HepG2 (cell line): ENCODE results near the gene PSMC2. TPM values are rescaled to one million over a fixed set of nuclear protein-coding genes. Genes with fewer than 3 reads are reported as not detected.

Experiments
- DMAP1 ChIP-seq: IDR thresholded peaks from 2 replicates; pipeline ENCODE4 v1.6.1; 2016
- PRDM15 ChIP-seq: sonication (generic); formaldehyde crosslinking; IDR thresholded peaks from 2 replicates; pipeline ENCODE4 v1.4.0; 2020; ENCODE audit warnings: missing genetic modification reagents
- RARA ChIP-seq: IDR thresholded peaks from 2 replicates; pipeline ENCODE4 v1.6.1; 2016; ENCODE audit warnings: missing genetic modification reagents, missing compliant biosample characterization
- TARDBP ChIP-seq: sonication (generic); formaldehyde crosslinking; IDR thresholded peaks from 2 replicates; pipeline ENCODE4 v1.8.0; 2022; ENCODE audit warnings: mild to moderate bottlenecking, missing genetic modification reagents
- ZNF101 ChIP-seq: sonication (generic); formaldehyde crosslinking; IDR thresholded peaks from 2 replicates; pipeline ENCODE4 v1.4.0; 2020; ENCODE audit warnings: mild to moderate bottlenecking, low read depth, missing genetic modification reagents, borderline replicate concordance
- ZNF263 ChIP-seq: sonication (generic); formaldehyde crosslinking; IDR thresholded peaks from 2 replicates; pipeline ENCODE4 v1.4.0; 2020; ENCODE audit warnings: missing genetic modification reagents
- ZNF292 ChIP-seq: sonication (generic); formaldehyde crosslinking; IDR thresholded peaks from 2 replicates; pipeline ENCODE4 v1.8.1; 2022; ENCODE audit warnings: mild to moderate bottlenecking, low read depth, missing genetic modification reagents, borderline replicate concordance
- ZNF33B ChIP-seq: sonication (generic); formaldehyde crosslinking; IDR thresholded peaks from 2 replicates; pipeline ENCODE4 v1.5.1; 2020; ENCODE audit warnings: mild to moderate bottlenecking, missing genetic modification reagents
- ZNF530 ChIP-seq: sonication (generic); formaldehyde crosslinking; IDR thresholded peaks from 2 replicates; pipeline ENCODE4 v1.5.0; 2020; ENCODE audit warnings: low read depth, mild to moderate bottlenecking, missing genetic modification reagents
- ZNF598 ChIP-seq: sonication (generic); formaldehyde crosslinking; IDR thresholded peaks from 2 replicates; pipeline ENCODE4 v1.5.1; 2020; ENCODE audit warnings: mild to moderate bottlenecking, missing genetic modification reagents, borderline replicate concordance
- ZNF614 ChIP-seq: IDR thresholded peaks from 2 replicates; pipeline ENCODE4 v1.6.1; 2018; ENCODE audit warnings: missing biosample characterization, missing genetic modification reagents, inconsistent platforms, borderline replicate concordance
- ZNF652 ChIP-seq: IDR thresholded peaks from 2 replicates; pipeline ENCODE4 v1.6.1; 2016; ENCODE audit warnings: low read depth, borderline replicate concordance
- polyA plus RNA-seq, 8 experiments: library from polyadenylated mRNA; depleted of rRNA in 3 of 8; stranded (reverse) in 7 of 8; unstranded in 1 of 8; fragments of >200 nt; fragmentation: Illumina TruSeq in 4 of 8; extraction: Trizol in 4 of 8; gene quantifications; 2 replicates each; pipeline versions ENCODE4 v1.2.1 to v1.2.3, GENCODE V29; 2011 to 2016; ENCODE audit warnings: low read depth in 4 of 8, missing spikeins in 1 of 8, mixed read lengths in 1 of 8; ENCODE audit not compliant: insufficient read depth in 1 of 8
- total RNA-seq, 5 experiments: library from RNA; depleted of rRNA; stranded (reverse); fragments of >200 nt; fragmentation: Illumina TruSeq; extraction: Trizol; gene quantifications; 2 replicates each; pipeline ENCODE4 v1.2.3, GENCODE V29; 2016; ENCODE audit warnings: low read depth in 1 of 5
- TF ChIP-seq, protein P1 (sequence below): sonication (generic); formaldehyde crosslinking; IDR thresholded peaks from 2 replicates; pipeline ENCODE4; 2020; ENCODE audit warnings: missing genetic modification reagents, mild to moderate bottlenecking, borderline replicate concordance
- TF ChIP-seq, protein P2 (sequence below): sonication (generic); formaldehyde crosslinking; IDR thresholded peaks from 2 replicates; pipeline ENCODE4 v1.4.0; 2020; ENCODE audit warnings: mild to moderate bottlenecking, low read depth, missing genetic modification reagents
- TF ChIP-seq, protein P3 (sequence below), 2 experiments: sonication (generic) in 1 of 2; formaldehyde crosslinking in 1 of 2; IDR thresholded peaks; 2 replicates each; pipeline versions ENCODE4 v1.4.0 to v1.6.1; 2016 to 2020; ENCODE audit warnings: borderline replicate concordance in 1 of 2, low read depth in 1 of 2, mild to moderate bottlenecking in 1 of 2, missing genetic modification reagents in 1 of 2

Gene PSMC2
- total and polyA plus RNA-seq, 2 of the 13 experiments (the other 11 are each of a cell fraction or from before 2014, with no cell fraction given), result 89.9 to 181 TPM

DNA sequence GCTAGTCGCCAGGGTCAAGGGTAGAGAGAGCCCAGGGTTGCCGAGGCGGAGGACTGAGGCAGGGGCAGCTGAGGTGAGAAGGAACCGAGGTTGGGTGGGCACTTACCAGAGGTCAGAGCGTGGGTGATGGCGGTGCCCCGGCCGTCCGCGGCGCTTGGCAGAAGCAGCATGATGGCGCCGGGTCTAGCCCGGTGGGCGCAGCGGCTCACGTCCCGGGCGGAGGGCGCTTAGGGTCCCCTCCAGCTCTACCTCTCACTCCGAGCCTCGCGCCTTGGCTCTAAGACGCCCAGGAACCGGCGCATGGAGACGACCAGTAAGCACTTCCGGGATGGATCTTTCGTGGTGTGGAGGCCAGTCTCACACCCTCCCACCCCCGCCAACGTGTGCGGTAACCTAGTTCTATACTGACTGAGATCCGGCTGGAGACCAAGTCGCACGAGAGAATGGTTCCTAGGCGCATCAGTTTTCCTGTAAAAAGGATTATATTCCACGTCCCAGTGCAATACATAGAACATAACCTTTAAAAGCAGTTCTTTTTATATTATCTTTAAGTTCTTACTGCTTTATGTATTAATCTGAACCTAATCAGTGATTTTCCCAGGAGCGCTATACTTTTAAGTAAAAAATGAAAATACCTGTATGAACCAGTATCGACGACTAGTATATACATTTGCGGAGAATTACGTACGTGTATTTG is 2.8 kb upstream of the PSMC2 start, which contains the start of gene DNAJC2 (continued):
- TF ChIP-seq, protein P1, sequence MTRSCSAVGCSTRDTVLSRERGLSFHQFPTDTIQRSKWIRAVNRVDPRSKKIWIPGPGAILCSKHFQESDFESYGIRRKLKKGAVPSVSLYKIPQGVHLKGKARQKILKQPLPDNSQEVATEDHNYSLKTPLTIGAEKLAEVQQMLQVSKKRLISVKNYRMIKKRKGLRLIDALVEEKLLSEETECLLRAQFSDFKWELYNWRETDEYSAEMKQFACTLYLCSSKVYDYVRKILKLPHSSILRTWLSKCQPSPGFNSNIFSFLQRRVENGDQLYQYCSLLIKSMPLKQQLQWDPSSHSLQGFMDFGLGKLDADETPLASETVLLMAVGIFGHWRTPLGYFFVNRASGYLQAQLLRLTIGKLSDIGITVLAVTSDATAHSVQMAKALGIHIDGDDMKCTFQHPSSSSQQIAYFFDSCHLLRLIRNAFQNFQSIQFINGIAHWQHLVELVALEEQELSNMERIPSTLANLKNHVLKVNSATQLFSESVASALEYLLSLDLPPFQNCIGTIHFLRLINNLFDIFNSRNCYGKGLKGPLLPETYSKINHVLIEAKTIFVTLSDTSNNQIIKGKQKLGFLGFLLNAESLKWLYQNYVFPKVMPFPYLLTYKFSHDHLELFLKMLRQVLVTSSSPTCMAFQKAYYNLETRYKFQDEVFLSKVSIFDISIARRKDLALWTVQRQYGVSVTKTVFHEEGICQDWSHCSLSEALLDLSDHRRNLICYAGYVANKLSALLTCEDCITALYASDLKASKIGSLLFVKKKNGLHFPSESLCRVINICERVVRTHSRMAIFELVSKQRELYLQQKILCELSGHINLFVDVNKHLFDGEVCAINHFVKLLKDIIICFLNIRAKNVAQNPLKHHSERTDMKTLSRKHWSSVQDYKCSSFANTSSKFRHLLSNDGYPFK, result peak; percentile 94; the same call in 1 of the 2 replicates
- peak; percentile 32; the same call in 1 of the 2 replicates for TF ChIP-seq ZNF598 (CRISPR knock-in tag)
- peak; percentile 63; the same call in 1 of the 2 replicates for TF ChIP-seq ZNF614 (CRISPR knock-in tag)
- no peak for TF ChIP-seq ZNF33B
- no peak for TF ChIP-seq ZNF530 (CRISPR knock-in tag)
- TF ChIP-seq ZNF263 (CRISPR knock-in tag), result no peak
- no peak; the same call in 1 of the 2 replicates for TF ChIP-seq ZNF652
- no peak for TF ChIP-seq ZNF101 (CRISPR knock-in tag)
- TF ChIP-seq PRDM15 (CRISPR knock-in tag), result no peak; the same call in 1 of the 2 replicates
- TF ChIP-seq, protein P2, sequence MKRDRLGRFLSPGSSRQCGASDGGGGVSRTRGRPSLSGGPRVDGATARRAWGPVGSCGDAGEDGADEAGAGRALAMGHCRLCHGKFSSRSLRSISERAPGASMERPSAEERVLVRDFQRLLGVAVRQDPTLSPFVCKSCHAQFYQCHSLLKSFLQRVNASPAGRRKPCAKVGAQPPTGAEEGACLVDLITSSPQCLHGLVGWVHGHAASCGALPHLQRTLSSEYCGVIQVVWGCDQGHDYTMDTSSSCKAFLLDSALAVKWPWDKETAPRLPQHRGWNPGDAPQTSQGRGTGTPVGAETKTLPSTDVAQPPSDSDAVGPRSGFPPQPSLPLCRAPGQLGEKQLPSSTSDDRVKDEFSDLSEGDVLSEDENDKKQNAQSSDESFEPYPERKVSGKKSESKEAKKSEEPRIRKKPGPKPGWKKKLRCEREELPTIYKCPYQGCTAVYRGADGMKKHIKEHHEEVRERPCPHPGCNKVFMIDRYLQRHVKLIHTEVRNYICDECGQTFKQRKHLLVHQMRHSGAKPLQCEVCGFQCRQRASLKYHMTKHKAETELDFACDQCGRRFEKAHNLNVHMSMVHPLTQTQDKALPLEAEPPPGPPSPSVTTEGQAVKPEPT (CRISPR knock-in tag), result peak; percentile 76
- peak; percentile 99 for TF ChIP-seq DMAP1
- TF ChIP-seq, protein P3, sequence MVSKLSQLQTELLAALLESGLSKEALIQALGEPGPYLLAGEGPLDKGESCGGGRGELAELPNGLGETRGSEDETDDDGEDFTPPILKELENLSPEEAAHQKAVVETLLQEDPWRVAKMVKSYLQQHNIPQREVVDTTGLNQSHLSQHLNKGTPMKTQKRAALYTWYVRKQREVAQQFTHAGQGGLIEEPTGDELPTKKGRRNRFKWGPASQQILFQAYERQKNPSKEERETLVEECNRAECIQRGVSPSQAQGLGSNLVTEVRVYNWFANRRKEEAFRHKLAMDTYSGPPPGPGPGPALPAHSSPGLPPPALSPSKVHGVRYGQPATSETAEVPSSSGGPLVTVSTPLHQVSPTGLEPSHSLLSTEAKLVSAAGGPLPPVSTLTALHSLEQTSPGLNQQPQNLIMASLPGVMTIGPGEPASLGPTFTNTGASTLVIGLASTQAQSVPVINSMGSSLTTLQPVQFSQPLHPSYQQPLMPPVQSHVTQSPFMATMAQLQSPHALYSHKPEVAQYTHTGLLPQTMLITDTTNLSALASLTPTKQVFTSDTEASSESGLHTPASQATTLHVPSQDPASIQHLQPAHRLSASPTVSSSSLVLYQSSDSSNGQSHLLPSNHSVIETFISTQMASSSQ (IDR thresholded peaks at IDR 0.05; ENCODE audit: low read depth), result peak; percentile 58
- TF ChIP-seq, protein P3 (CRISPR knock-in tag; IDR thresholded peaks at IDR 0.05; ENCODE audit: borderline replicate concordance), result peak; percentile 66; the same call in 1 of the 2 replicates
- peak; percentile 52 for TF ChIP-seq ZNF292 (CRISPR knock-in tag)
- TF ChIP-seq RARA, result peak; percentile 57
- TF ChIP-seq TARDBP (CRISPR knock-in tag), result peak; percentile 90
